Heart left ventricle (tissue), 16 donors: ENCODE data around the gene CSHL1. TPM values are rescaled to one million over a fixed set of nuclear protein-coding genes. Genes with fewer than 3 reads are reported as not detected.
"Not testable (repeated sequence)": the region's sequence is repeated elsewhere in the genome, so short reads cannot be mapped to it uniquely, and the experiment has no call there.

Source experiments
- ATAC-seq, 4 donors: fragments of 200-7000 bp; cut with Tn5 transposase; one replicate each; pipeline ENCODE4 v1.9.1; 2020 to 2022; ENCODE audit warnings: moderate library complexity in 4 of 4, mild to moderate bottlenecking in 3 of 4, moderate number of reproducible peaks in 1 of 4
- DNase-seq, 5 donors: peaks; one replicate each; pipeline ENCODE4 v3.0.0-alpha.2; 2020
- H3K27ac ChIP-seq, 12 donors: fragments of 200-600 bp; sonication (generic) in 4 of 12; one replicate each; pipeline versions ENCODE4 v1.5.0 to v1.8.0; 2016 to 2022; ENCODE audit warnings: mild to moderate bottlenecking in 2 of 12
- H3K27me3 ChIP-seq, 9 donors: fragments of 200-600 bp; sonication (generic) in 2 of 9; one replicate each; pipeline versions ENCODE4 v1.5.1 to v1.8.0; 2016 to 2022; ENCODE audit warnings: mild to moderate bottlenecking in 3 of 9
- H3K36me3 ChIP-seq, 9 donors: fragments of 200-600 bp; sonication (generic) in 2 of 9; one replicate each; pipeline versions ENCODE4 v1.5.0 to v1.8.0; 2018 to 2022; ENCODE audit warnings: mild to moderate bottlenecking in 2 of 9
- H3K4me1 ChIP-seq, 12 donors: fragments of 200-600 bp; sonication (generic) in 4 of 12; one replicate each; pipeline versions ENCODE4 v1.5.0 to v1.8.0; 2016 to 2022; ENCODE audit warnings: mild to moderate bottlenecking in 3 of 12
- H3K4me3 ChIP-seq, 12 donors: fragments of 200-600 bp; sonication (generic) in 4 of 12; one replicate each; pipeline versions ENCODE4 v1.5.0 to v1.8.0; 2017 to 2022; ENCODE audit warnings: mild to moderate bottlenecking in 9 of 12, moderate library complexity in 4 of 12
- H3K9me3 ChIP-seq, 12 donors: fragments of 200-600 bp; sonication (generic) in 4 of 12; one replicate each; pipeline versions ENCODE4 v1.5.0 to v1.8.0; 2016 to 2022; ENCODE audit warnings: mild to moderate bottlenecking in 1 of 12
- POLR2A ChIP-seq, 2 donors: fragments of 450-650 bp; IDR thresholded peaks; one replicate each; pipeline ENCODE4 v1.6.1; 2017; ENCODE audit warnings: antibody characterized with exemption in 2 of 2, mild to moderate bottlenecking in 2 of 2, moderate library complexity in 2 of 2
- WGBS, 4 donors: extraction: QIAGEN DNeasy Blood & Tissue Kit in 2 of 4; methylation state at CpG; one replicate each; pipeline versions ENCODE4 v1.1.5 to v1.1.7; 2013 to 2018; 5-methylcytosine and 5-hydroxymethylcytosine counted together
- intact Hi-C, 10 donors: fragments of 100-400 bp; cut with DNase I; formaldehyde crosslinking; loops; one replicate each; pipeline versions ENCODE4 v1.11.1 to v1.14.2; 2022
- polyA plus RNA-seq, 2 donors: library from polyadenylated mRNA; stranded (reverse); fragments of 200-250 nt; gene quantifications; one replicate each; pipeline ENCODE4 v1.2.3, GENCODE V29; 2013
- total RNA-seq, 9 donors: library from RNA; depleted of rRNA in 2 of 9; stranded (reverse); fragments of >200 nt in 2 of 9; fragmentation: NEBNext Ultra II Directional in 3 of 9; extraction: Animal tissue kit (Norgen Biotek cat#: 25700) in 3 of 9; gene quantifications; one replicate each; pipeline versions ENCODE4 v1.1.0 to v1.2.4, GENCODE V29; 2016 to 2023
- TF ChIP-seq, protein P1 (sequence below), 12 donors: fragments of 200-600 bp; sonication (generic) in 4 of 12; IDR thresholded peaks; one replicate each; pipeline versions ENCODE4 v1.5.0 to v1.8.0; 2018 to 2022; ENCODE audit warnings: antibody characterized with exemption in 12 of 12, mild to moderate bottlenecking in 5 of 12
- donor health status: ischemic (EF 13 %, LVEDD 7.1; RV severe dilation, severe dysfunction).
- donor health status: healthy with polysubstance abuse.
- donor health status: DM: no; HTN: yes; CAD: no.
- donor health status: DM: no; HTN: no; CAD: no.
- donor health status: ischemic (EF 25% LVEDD 6.9; RV normal size, moderate dysfunction).
- donor health status: ischemic (EF 25% LVEDD 5.7; RV mildly dilated, moderate dysfunction).
- donor health status: healthy.
- donor health status: DM: yes; HTN: yes; CAD: no.
- donor health status: ischemic (EF 35%, LVEDD 5.7; RV mildly dilated, moderate dysfunction).
- donor health status: nonischemic (EF 11% LVEDD 7.7; RV severe dilation, severe dysfunction).
- donor health status: DM: yes; HTN: yes; CAD: no.
- donor health status: PGD.
- donor health status: ischemic (EF 29% LVEDD 5.4; RV normal size, mild dysfunction).
- donor health status: nonischemic (EF 23%, LVEDD 6.1; RV moderate dilation, normal function).

The CSHL1 gene
- total and polyA plus RNA-seq, 11 donors = not detected

DNA sequence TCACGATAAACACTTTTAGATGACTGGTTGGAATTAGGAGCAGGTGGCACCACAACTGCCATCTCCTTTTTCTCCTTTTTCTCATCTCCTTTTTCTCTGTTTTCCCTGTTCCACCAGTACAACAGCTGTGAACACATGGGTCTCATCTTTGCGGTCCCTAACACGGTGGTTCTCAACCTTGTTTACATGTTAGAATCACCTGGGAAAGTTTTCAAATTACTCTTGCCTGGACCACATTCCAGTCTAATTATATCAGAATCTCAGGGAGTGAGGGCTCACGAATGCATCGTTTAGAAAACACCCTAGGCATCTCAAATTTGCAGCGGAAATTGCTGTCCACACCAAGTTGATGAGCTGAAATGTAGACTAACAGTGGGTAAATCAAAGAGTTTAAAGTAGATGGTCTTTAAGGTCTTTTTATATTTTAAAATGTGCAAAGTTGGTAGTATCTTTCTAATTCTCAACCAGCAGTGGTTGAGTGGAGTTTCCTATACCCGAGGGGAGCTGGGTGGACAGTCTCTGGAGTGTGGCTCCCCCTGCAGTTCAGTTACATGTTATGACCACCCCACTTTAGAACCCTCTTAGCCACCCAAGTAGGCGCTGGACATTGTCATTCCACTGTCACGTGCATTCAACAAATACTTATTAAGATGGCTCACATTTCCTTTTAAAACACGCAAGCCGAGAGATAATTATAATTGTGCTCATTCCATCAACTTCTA is 18.6 kb downstream of the CSHL1 start:
- WGBS, 4 donors = 55 to 74% (median 64%) methylated on average over 11 of the region's 11 CpGs
- H3K27me3 ChIP-seq, H3K9me3 ChIP-seq, H3K36me3 ChIP-seq, H3K27ac ChIP-seq, H3K4me1 ChIP-seq, ATAC-seq, H3K4me3 ChIP-seq, intact Hi-C loops, DNase-seq: not testable (repeated sequence)
- TF ChIP-seq, protein P1, sequence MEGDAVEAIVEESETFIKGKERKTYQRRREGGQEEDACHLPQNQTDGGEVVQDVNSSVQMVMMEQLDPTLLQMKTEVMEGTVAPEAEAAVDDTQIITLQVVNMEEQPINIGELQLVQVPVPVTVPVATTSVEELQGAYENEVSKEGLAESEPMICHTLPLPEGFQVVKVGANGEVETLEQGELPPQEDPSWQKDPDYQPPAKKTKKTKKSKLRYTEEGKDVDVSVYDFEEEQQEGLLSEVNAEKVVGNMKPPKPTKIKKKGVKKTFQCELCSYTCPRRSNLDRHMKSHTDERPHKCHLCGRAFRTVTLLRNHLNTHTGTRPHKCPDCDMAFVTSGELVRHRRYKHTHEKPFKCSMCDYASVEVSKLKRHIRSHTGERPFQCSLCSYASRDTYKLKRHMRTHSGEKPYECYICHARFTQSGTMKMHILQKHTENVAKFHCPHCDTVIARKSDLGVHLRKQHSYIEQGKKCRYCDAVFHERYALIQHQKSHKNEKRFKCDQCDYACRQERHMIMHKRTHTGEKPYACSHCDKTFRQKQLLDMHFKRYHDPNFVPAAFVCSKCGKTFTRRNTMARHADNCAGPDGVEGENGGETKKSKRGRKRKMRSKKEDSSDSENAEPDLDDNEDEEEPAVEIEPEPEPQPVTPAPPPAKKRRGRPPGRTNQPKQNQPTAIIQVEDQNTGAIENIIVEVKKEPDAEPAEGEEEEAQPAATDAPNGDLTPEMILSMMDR (IDR thresholded peaks at IDR 0.05) = peak in 1 of 12 donors; percentile 24

DNA sequence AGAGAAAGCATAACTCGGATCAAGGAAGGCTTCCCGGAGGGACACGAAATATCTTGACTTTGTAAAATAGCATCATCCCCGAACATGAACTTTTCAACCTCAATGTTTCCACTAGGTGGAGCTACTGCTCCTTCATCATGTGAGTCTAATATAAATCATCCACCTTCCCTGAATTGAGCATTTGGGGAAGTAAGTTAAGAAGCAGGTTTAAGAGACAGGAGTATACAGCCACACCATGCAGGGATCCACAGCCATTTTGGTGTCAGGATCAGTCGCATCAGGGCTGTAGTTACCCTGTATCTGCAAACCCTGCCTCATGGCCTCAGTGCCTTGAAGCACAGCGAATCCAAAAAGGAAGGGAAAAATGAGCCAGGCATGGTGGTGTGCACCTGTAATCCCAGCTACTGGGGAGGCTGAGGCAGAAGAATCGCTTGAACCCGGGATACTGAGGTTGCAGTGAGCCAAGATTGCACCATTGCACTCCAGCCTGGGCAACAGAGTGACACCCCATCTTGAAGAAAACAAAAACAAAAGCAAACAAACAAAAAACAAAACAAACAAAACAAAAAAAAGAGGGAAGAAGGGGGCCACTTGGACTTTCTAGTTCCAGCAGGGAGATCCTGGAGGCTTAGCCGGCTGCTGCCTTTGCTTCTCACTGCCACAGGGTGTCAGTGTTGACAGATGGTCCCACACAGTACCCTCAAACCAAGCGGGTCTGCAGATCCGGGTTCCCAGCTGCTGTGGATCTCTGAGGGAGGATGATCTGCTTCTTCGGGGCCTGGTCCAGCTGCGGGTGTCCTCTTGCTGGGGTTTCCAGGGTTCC is 21.8 kb downstream of the CSHL1 start:
- H3K4me1 ChIP-seq, intact Hi-C loops, H3K27ac ChIP-seq, DNase-seq, H3K9me3 ChIP-seq, H3K27me3 ChIP-seq, H3K36me3 ChIP-seq, H3K4me3 ChIP-seq: not testable (repeated sequence)
- 29 to 36% (median 32%) methylated on average over 13 of the region's 13 CpGs for WGBS, 4 donors
- ATAC-seq = peak in 3 of 4 donors; percentile 71 to 75 (median 74)
- TF ChIP-seq, protein P1 (IDR thresholded peaks at IDR 0.05) = peak in 11 of 12 donors; percentile 30 to 60 (median 43)

DNA sequence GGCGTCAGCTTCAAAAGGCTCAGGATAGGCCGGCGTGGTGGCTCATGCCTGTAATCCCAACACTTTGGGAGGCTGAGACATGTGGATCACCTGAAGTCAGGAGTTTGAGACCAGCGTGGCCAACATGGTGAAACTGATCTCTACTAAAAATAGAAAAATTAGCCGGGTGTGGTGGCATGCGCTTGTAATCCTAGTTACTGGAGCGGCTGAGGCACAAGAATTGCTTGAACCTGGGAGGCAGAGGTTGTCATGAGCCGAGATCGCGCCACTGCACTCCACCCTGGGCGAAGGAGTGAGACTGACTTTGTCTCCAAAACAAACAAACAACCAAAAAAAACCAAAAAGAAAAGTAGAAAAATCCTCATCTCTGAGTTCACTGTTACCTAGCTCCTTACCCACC is 25.9 kb downstream of the CSHL1 start:
- ATAC-seq, H3K4me3 ChIP-seq, DNase-seq, H3K4me1 ChIP-seq, intact Hi-C loops, H3K27me3 ChIP-seq, H3K27ac ChIP-seq, H3K36me3 ChIP-seq, H3K9me3 ChIP-seq: not testable (repeated sequence)
- 79 to 89% (median 85%) methylated on average over 8 to 11 of the region's 11 CpGs for WGBS, 4 donors

DNA sequence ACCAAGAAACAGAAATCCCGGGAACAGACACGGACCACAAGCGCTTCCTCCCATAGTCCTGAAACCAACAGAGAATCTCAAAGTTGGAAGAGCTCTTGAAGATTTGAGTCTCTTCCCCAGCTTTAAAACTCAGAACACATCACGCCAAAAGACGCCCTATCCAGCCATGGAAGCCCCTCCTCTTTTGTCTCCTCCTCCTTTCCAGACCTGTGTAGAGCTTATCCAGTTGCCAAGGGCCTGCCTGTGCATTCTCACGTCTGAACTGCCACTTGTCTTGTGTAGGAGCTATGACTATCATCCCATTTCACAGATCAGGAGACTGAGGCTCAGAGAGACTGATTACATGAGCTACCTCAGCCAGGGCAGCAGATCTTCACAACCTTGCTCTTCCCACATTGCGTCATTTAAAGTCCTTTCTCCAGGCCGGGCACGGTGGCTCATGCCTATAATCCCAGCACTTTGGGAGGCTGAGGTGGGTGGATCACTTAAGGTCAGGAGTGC is 28.4 kb downstream of the CSHL1 start:
- H3K27me3 ChIP-seq, H3K4me3 ChIP-seq, H3K9me3 ChIP-seq, DNase-seq, H3K27ac ChIP-seq, ATAC-seq, intact Hi-C loops, H3K4me1 ChIP-seq, H3K36me3 ChIP-seq: not testable (repeated sequence)
- WGBS, 4 donors = 72 to 81% (median 76%) methylated on average over 9 of the region's 9 CpGs

DNA sequence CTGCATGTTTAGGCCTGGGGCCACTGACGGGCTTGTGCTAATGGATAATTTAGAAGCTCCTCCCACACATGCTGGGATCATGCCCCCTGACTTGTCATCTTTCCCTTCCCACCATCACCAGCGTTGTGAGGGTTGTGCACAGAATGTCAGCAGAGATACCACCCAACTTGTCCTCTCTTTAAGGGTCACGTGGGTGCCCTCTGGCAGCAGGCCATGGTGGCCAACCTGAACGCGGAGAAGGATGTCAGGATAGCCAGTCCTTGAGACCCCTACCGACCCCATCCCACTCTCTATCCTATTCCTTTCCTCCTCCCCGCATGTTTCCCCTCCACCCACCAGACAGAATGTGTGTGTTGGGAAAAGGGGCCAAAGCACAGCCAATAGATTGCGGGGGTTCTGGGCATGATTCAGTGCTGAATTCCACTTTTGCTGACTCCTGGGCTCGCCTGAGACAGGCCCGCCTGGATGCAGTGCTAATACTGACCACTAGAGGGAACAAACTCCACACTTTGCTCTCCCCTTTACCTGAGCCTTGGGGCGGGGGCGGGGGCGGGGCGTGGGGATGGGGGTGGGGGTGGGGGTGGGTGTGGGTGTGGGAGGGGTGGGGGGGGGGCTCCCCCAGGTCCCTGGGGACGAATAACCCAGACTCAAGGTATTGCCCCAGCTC is 29.0 kb downstream of the CSHL1 start, which contains the start of gene GH2:
Gene GH2, minus strand, starts transcription at position 10 of the 667 bp plus-strand sequence. CDS start 143 bp downstream, outside the sequence.
- H3K9me3 ChIP-seq = no peaks in the 10 kb centered on the region

More for the DNA sequence above, 29.0 kb downstream of the CSHL1 start, which contains the start of gene GH2:
- H3K27me3 ChIP-seq = no peaks in the 10 kb centered on the region
- WGBS, 4 donors = 33 to 55% (median 36%) methylated on average over 9 to 15 of the region's 15 CpGs
- peak in 3 of 4 donors; percentile 56 to 78 (median 63) for ATAC-seq
- no peak within 1 kb of the TSS for H3K4me3 ChIP-seq
- H3K4me1 ChIP-seq = no peaks in the 10 kb centered on the region
- H3K36me3 ChIP-seq = no peaks in the 10 kb centered on the region
- no peak for TF ChIP-seq POLR2A (IDR thresholded peaks at IDR 0.05)
- TF ChIP-seq, protein P1 (IDR thresholded peaks at IDR 0.05) = peak; percentile 28 to 57 (median 44)
- DNase-seq = peak in 2 of 5 donors; percentile 24 to 34
- H3K27ac ChIP-seq = no peak within 1 kb of the TSS
- intact Hi-C loops = no loop called here
